Thymus (tissue), 11 donors: ENCODE data around the gene FBXL2. TPM values are rescaled to one million over a fixed set of nuclear protein-coding genes. Genes with fewer than 3 reads are reported as not detected.

ENCODE experiments used
- DNase-seq, 9 donors: peaks; one replicate each; pipeline ENCODE4 v3.0.0-alpha.2; 2013; ENCODE audit warnings: low spot score in 9 of 9, low read depth in 6 of 9, missing footprints in 1 of 9
- H3K27ac ChIP-seq, 2 donors: one replicate each; pipeline ENCODE4 v1.5.1; 2013; ENCODE audit warnings: control low read depth in 1 of 2, low read depth in 1 of 2, low read length in 1 of 2, mild to moderate bottlenecking in 1 of 2, moderate library complexity in 1 of 2
- H3K27me3 ChIP-seq, 2 donors: one replicate each; pipeline ENCODE4 v1.5.1; 2013; ENCODE audit warnings: low read length in 1 of 2; ENCODE audit not compliant: control insufficient read depth in 2 of 2, insufficient read depth in 1 of 2
- H3K36me3 ChIP-seq, 2 donors: one replicate each; pipeline ENCODE4 v1.5.1; 2013; ENCODE audit warnings: low read length in 1 of 2, mild to moderate bottlenecking in 1 of 2, moderate library complexity in 1 of 2; ENCODE audit not compliant: control insufficient read depth in 2 of 2, insufficient read depth in 2 of 2
- H3K4me1 ChIP-seq, 2 donors: one replicate each; pipeline ENCODE4 v1.5.1; 2013; ENCODE audit warnings: low read length in 2 of 2; ENCODE audit not compliant: control insufficient read depth in 2 of 2, insufficient read depth in 2 of 2
- H3K4me3 ChIP-seq, 2 donors: one replicate each; pipeline ENCODE4 v1.5.1; 2013; ENCODE audit warnings: low read length in 2 of 2, control low read depth in 1 of 2, mild to moderate bottlenecking in 1 of 2
- H3K9me3 ChIP-seq, 2 donors: one replicate each; pipeline ENCODE4 v1.5.1; 2013; ENCODE audit warnings: low read length in 1 of 2, mild to moderate bottlenecking in 1 of 2; ENCODE audit not compliant: control insufficient read depth in 2 of 2, insufficient read depth in 1 of 2
- WGBS: extraction: QIAGEN DNeasy Blood & Tissue Kit; methylation state at CpG from one replicate; pipeline ENCODE4 v1.1.7; 2013; 5-methylcytosine and 5-hydroxymethylcytosine counted together
- polyA plus RNA-seq: library from polyadenylated mRNA; stranded (reverse); fragments of 200-250 nt; gene quantifications from one replicate; pipeline ENCODE4 v1.2.3, GENCODE V29; 2013
- total RNA-seq: library from RNA; stranded (reverse); fragments of 120-200 nt; gene quantifications from one replicate; pipeline ENCODE4 v1.2.4, GENCODE V29; 2013
- donor health status: healthy.

Gene FBXL2
- total and polyA plus RNA-seq, 2 donors = 1.9 to 3.9 TPM

DNA sequence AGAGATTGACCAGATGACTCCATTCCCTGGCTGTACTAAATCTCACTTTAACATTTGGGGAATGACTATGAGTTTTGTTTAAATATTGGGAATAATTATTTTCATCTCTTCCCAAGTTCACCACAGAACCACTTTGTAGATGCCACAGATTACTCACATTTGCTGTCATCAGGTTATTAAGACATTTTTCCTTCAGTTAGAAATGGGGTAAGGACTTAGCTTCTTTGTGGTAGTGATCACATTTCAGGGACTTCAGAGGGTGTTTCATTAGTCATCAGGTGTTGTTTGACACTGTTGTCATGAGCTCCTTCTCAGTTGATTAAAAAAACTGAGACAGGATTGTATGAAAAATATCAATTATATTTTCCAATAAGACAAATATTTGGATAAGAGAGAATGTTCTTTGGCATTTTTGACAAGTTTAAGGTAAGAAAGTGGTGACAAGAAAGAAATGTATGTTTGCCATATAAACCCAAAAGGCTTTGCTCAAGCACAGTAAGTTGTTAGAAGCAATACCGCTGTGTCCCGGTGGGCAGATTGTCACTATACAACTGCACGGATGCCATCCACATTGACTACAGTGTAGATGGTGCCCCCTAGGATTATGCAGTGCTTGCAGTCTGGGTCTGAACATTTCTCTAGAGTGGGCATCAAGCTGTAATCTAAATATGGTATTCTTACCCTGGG lies 22.3 kb downstream of the FBXL2 start:
- Histone ChIP-seq H3K9me3 (no peaks in the 10 kb centered on the region), H3K27ac (no peak overlapping the region), H3K4me1 (no peaks in the 10 kb centered on the region), H3K4me3 (no peak overlapping the region), H3K27me3 (no peaks in the 10 kb centered on the region), H3K36me3 (no peaks in the 10 kb centered on the region)
- 95% methylated on average over 3 of the region's 3 CpGs for WGBS
- no peak for DNase-seq

DNA sequence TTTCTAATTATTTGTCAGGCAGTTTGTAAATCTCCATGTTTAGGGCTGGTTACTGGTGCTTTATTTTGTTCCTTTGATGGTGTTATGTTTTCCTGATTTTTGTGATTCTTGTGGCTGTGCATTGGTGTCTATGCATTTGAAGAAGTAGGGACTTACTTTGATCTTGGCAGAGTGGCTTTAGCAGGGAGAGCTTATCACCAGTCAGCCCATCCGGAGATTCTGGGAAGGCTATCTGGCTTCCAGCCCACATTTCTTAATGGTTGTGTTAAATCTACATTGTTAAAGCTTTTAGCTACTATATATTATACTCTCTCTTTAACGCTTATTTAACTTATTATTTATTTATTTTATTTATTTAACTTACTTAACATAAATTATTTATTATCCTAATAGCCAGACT lies 35.1 kb downstream of the FBXL2 start:
- no peak for DNase-seq
- Histone ChIP-seq H3K4me1 (no peaks in the 10 kb centered on the region), H3K27me3 (no peaks in the 10 kb centered on the region), H3K4me3 (no peak overlapping the region), H3K27ac (no peak overlapping the region), H3K9me3 (no peaks in the 10 kb centered on the region), H3K36me3 (no peaks in the 10 kb centered on the region)
- WGBS = 97% methylated on average over 2 of the region's 2 CpGs

DNA sequence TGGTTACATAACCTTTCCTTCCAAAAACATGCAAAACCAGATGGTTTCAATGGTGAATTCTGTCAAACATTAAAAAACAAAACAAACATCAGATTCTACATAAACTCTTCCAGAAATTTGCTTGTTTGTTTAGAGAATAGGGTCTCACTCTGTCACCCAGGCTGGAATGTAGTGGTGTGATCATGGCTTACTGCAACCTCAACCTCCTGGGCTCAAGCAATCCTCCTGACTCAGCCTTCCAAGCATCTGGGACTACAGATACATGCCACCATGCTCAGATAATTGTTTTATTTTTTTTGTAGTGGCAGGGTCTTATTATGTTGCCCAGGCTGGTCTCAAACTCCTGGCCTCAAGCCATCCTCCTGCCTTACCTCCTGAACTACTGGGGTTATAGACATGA lies 36.1 kb downstream of the FBXL2 start:
- no peaks in the 10 kb centered on the region for H3K36me3 ChIP-seq
- H3K9me3 ChIP-seq = no peaks in the 10 kb centered on the region
- H3K27ac ChIP-seq = no peak overlapping the region
- no peaks in the 10 kb centered on the region for H3K27me3 ChIP-seq
- H3K4me1 ChIP-seq = no peaks in the 10 kb centered on the region
- DNase-seq = no peak
- no peak overlapping the region for H3K4me3 ChIP-seq

DNA sequence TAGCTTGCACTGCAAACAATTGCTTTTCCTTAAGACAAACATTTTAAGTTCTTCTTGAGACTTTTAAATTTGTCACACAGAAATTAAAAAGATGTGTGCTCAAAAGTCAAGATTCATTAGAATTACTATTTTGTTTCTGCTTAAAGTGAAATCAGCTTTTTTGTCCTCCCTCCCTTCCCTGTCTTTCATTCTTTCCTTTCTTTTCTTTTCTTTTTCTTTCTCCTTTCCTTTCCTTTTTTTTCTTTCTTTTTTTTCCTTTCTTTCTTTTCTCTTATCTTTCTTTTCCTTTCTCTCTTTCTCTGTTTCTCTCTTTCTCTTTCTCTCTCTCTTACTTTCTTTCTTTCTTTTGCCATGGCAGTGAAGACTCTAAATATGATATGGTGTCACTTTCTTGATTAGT lies 37.8 kb downstream of the FBXL2 start:
- no peak for DNase-seq
- Histone ChIP-seq H3K9me3 (no peaks in the 10 kb centered on the region), H3K36me3 (no peaks in the 10 kb centered on the region), H3K27me3 (no peaks in the 10 kb centered on the region), H3K4me1 (no peaks in the 10 kb centered on the region), H3K4me3 (no peak overlapping the region), H3K27ac (no peak overlapping the region)

DNA sequence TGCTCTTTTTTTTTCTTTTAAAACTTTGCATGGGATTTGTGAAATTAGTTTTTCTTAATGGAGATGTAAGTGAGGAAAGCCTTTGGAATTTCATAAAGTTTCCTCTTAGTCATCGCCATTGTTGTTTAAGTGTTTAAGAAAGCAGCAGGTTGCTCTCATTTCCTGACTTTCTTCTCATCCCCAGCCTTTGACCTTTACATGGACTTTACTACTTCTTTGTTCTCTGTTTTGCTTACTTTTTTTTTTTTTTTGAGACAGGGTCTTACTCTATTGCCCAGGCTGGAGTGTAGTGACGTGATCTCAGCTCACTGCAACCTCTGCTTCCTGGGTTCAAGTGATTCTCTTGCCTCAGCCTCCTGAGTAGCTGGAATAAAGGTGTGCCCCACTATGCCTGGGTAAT lies 38.6 kb downstream of the FBXL2 start:
- H3K9me3 ChIP-seq = no peaks in the 10 kb centered on the region
- DNase-seq = no peak
- H3K36me3 ChIP-seq = no peaks in the 10 kb centered on the region
- no peak overlapping the region for H3K27ac ChIP-seq
- H3K27me3 ChIP-seq = no peaks in the 10 kb centered on the region
- no peaks in the 10 kb centered on the region for H3K4me1 ChIP-seq
- WGBS = 97% methylated on average over 2 of the region's 2 CpGs
- no peak overlapping the region for H3K4me3 ChIP-seq

DNA sequence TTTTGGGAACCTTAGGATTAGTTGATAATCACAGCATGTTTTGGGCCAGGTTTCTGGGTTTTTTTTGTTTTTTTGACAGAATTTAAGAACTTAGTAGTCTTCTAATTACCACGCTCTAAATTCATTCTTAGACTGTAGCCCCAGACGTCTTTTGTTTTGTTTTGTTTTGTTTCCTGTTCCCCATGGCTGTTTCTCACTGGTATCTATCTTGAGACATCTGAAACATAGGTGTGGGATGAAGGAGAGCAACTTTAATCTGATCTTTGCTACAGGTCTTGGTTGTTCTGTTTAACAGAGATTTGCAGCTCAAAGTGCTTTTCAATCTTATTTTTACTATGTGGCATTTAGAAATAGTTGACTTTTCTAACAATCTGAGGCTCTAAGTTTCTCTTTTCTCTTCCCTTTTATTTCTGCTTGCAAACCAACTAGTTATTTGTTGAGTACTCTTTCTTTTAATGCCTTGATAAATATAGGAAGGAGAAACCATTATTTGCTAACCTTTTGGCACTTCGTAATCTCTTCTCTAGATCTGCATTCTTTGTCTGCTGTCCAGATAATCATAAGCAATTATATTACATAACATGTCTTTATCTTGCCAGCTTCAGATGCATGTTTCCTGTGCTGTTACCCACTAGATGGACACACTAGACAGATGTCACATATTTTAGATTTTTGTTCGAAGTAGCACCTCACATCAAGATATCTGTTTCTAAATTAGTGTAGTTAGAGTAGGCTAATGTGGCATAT lies 40.9 kb downstream of the FBXL2 start:
- DNase-seq = peak in 3 of 9 donors; percentile 2 to 21 (median 2)
- 39% methylated on average over 4 of the region's 4 CpGs for WGBS
- H3K4me1 ChIP-seq = no peaks in the 10 kb centered on the region

DNA sequence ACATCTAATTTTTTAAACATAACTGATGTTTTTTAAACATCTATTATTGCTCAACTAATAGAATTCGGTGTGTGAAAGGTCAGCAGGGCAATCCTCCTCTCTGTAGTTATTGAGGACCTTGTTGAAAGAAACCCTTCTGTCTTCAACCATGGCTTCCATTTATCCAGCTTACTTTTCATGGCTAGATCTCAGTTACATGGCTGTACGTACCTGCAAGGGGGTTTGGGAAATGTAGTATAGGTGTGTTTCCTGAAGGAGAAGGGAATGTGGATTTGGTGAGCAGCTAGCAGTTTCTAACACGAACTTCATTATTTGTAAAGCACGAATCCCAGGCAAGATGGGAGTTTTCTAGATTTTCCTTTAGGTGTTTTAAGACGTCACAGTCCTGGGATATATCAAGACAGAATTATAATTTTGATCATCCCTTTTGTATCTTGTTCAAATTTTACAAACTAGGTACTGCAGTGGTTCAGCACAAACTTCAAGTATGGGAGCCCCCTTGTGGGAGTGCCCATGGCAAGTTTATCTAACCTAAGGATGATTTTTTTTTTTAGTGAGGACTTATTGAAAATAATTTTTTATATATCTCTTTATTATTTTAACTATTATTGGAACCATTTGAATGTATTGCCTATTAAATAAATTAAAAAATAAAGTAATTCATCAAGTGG lies 41.6 kb downstream of the FBXL2 start:
- H3K4me3 ChIP-seq = no peak overlapping the region
- no peaks in the 10 kb centered on the region for H3K4me1 ChIP-seq
- DNase-seq = no peak
- no peaks in the 10 kb centered on the region for H3K9me3 ChIP-seq
- H3K36me3 ChIP-seq = no peaks in the 10 kb centered on the region
- WGBS = 90% methylated on average over 5 of the region's 5 CpGs
- H3K27me3 ChIP-seq = no peaks in the 10 kb centered on the region
- no peak overlapping the region for H3K27ac ChIP-seq

More for the DNA sequence above, 40.9 kb downstream of the FBXL2 start:
- Histone ChIP-seq H3K4me3 (no peak overlapping the region), H3K36me3 (no peaks in the 10 kb centered on the region), H3K27me3 (no peaks in the 10 kb centered on the region), H3K9me3 (no peaks in the 10 kb centered on the region), H3K27ac (no peak overlapping the region)

DNA sequence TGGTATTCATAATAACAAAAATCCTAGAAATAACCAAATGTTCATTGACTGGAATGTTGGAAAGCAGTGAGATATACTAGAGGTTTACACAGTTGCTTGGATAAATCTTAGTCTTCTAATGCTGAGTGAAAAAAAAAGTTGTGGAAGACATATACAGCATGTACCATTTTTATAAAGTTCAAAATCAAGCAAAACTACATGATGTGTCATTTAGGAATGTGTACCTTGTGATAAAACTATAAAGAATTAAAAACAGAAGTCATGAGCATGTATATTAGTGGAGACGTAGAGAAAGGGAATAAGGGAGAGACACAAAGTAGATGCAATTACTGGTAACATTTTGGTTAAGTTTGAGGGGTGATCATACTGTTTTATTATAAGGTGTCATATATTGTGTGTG lies 45.2 kb downstream of the FBXL2 start:
- Histone ChIP-seq H3K36me3 (no peaks in the 10 kb centered on the region), H3K4me3 (no peak overlapping the region), H3K9me3 (no peaks in the 10 kb centered on the region), H3K27ac (no peak overlapping the region), H3K27me3 (no peaks in the 10 kb centered on the region), H3K4me1 (no peaks in the 10 kb centered on the region)
- no peak for DNase-seq
- 99% methylated on average over 1 of the region's 1 CpG for WGBS

DNA sequence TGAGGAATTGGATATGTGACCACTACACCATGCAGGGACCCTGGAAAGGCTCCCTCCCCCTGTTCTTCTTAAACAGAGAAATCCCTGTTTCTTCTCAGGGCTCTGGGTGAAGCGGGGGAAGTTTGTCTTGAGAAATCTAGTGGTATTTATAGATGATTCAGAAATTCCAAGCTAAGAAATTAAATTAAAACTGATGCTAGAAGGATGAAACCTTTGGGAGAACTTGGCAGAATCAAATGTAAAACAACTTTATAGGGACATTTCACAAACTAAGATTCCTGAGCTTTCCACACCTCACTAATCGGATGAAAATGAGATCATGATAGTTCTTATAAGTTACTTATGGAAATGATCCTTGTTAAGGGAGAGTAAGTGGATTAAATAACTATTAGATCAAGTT lies 54.2 kb downstream of the FBXL2 start:
- DNase-seq = no peak
- Histone ChIP-seq H3K36me3 (no peaks in the 10 kb centered on the region), H3K4me3 (no peak overlapping the region), H3K9me3 (peaks cover 0 to 4% of the 10 kb centered on the region in 2 donors), H3K27ac (no peak overlapping the region), H3K27me3 (no peaks in the 10 kb centered on the region), H3K4me1 (no peaks in the 10 kb centered on the region)
- WGBS = 97% methylated on average over 2 of the region's 2 CpGs
